Stimulated activated CD4-positive, alpha-beta T cell treated with anti-CD3 and anti-CD28 coated beads, Interleukin-15, amount 100 ng/mL, for 48 hours (primary cell): Measurements from ENCODE around the gene YJU2.
"Not testable (repeated sequence)": the region's sequence is repeated elsewhere in the genome, so short reads cannot be mapped to it uniquely, and the experiment has no call there.

Experiments used
- DNase-seq, 2 donors: peaks; one replicate each; pipeline ENCODE4 v3.0.0-alpha.2; 2020; ENCODE audit warnings: low read depth in 2 of 2

The YJU2 gene

GRCh38 chr19:4246767-4247593, at the start of gene YJU2:
YJU2 (plus strand) TSS chr19:4247080; CDS start chr19:4247147, 67 bp downstream.
- DNase-seq, result peak; percentile 98 to 99

DNA sequence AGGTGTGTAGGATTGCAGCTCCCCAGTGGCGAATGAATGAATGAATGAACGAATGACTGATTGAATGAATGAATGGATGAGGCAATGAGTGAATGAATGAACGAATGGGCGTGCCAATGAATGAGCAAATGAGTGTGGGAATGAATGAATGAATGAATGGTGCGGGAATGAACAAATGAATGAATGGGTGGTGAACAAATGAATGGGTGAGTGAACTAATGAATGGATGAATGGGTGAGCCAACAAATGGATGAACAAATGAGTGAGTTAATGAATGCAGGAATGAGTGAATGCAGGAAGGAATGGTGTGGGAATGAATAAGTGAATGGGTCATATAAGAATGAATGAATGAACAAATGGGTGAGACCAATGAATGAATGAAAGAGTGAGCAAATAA, 49.7 kb upstream of the YJU2 start:
- no peak for DNase-seq

DNA sequence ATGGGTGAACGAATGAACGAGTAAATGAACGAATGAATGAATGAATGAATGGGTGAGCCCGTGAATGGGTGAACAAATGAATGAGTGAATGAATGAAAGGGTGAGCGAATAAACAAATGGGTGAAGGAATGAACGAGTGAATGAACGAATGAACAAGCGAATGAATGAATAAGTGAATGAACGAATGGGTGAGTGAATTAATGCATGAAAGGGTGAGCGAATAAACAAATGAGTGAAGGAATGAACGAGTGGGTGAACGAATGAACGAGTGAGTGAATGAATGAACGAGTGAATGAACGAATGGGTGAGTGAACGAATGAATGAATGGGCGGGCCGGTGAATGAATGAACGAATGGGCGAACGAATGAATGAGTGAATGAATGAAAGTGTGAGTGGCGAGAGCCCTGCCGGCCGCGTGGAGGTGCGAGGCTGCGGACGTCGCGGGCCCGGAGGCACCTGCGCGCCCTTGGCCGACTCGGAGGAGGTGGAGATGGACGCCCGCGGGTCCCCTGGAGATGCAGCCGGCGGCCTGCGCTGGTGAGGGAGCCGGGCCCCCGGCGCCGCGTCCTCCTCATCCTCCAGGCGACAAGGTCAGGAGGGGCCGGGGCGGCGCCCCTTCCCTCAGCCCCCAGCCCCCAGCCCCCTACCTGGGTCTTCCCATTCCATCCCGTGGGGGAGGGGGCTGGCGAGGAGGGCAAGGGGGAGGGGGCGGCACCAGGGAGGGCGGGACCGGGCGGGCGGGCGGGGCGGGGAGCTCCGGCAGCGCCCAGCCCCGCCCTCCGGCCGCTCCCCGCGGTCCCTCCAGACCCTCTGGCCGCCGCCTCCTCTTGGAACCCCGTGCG, 49.0 kb upstream of the YJU2 start:
- DNase-seq, result no peak

DNA sequence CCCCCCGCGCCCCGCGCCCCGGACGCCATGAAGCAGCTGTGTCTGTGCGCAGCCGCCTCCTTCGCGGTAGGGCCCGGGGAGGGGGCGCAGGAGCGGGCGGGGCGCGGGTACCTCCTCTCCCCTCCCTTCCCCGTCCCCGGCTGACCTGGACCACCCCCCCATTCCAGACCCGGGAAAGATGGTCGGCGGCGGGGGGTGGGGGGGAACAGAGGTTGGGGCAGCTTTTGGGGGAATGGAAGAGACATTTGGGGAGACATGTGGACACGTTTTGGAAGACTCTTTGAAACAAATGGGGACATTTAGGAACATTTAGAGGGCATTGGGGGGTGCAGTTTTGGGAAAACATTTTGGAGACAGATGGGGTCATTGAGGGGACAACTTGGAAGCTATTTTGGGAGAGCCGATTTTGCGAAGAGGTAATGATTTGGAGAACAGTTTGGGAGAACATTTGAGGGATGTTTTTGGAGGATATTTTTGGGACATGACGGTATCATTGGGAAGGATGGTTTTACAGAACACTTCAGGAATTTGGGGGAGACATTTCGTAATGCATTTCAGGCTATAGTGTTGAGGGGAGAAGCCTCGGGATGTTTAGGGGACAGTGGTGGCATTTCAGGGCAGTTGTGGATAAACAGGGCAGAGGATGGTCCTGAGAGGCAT, 48.3 kb upstream of the YJU2 start:
- DNase-seq, result no peak

DNA sequence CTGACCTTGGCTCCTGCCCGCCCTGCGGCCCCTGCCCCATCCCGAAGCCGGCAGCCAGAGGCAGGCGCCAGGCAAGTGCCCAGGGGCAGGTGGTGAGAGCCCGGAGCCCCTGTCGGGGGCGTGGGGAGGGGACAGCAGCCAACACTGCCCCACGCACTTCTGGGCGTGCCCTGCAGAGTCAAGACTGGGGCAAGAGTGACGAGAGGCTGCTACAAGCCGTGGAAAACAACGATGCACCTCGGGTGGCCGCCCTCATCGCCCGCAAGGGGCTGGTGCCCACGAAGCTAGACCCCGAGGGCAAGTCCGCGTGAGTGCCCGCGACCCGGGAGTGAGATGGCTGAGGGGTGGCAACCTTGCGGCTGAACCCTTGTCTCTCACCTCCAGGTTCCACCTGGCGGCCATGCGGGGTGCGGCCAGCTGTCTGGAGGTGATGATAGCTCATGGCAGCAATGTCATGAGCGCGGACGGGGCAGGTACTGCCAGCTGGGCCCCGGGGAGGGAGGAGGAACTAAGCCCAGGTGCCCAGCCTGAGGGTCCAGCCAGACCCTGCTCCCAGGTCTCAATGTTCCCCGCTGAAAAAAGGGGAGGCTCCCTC, 47.1 kb upstream of the YJU2 start:
- no peak for DNase-seq

- DNase-seq, result no peak
Observed at GRCh38 chr19:4200940-4201542, 45.8 kb upstream of the YJU2 start.

DNA sequence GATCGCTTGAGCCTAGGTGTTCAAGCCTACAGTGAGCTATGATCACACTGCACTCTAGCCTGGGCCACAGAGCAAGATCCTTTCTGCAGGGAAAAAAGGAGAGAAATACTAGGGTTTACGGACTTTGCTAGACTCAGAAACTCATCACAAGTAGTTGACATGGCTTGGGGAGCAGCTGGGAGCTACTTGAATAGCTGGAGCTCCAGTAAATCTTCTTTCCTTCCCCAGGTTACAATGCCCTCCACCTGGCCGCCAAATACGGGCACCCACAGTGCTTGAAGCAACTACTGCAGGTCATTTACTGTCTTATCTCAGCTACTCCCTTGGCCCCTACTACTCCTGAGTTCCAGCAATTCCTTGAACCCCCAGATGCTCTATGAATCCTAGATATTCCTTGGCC, 45.1 kb upstream of the YJU2 start:
- no peak for DNase-seq

GRCh38 chr19:4206818-4207484, 39.9 kb upstream of the YJU2 start:
- DNase-seq, result no peak

GRCh38 chr19:4208385-4209094, 38.3 kb upstream of the YJU2 start:
- no peak for DNase-seq

DNA sequence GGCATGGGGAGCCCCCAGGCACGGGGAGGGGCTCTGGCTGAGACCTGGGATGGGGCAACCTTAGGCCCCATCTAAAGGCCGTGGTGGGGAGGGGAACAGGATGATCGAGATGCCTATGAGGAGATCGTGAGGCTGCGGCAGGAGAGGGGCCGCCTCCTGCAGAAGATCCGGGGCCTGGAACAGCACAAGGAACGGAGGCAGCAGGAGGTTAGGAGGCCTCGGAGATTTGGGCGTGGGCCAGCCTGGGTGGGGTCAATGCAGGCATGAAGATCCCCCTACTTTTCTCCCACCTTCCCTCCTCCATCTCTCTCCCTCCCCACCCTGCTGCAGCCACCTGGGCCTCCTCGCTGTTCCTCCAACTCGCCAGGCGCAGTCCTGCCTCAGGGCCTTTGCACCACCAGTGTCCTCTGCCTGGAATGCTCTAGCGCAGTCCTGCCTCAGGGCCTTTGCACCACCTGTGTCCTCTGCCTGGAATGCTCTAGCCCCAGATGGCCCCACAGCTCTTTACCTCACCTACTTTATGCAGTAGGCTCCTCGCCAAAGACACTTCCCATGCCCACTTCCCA, 36.6 kb upstream of the YJU2 start:
- DNase-seq, result no peak

GRCh38 chr19:4213116-4213515, 33.8 kb upstream of the YJU2 start:
- DNase-seq, result no peak

DNA sequence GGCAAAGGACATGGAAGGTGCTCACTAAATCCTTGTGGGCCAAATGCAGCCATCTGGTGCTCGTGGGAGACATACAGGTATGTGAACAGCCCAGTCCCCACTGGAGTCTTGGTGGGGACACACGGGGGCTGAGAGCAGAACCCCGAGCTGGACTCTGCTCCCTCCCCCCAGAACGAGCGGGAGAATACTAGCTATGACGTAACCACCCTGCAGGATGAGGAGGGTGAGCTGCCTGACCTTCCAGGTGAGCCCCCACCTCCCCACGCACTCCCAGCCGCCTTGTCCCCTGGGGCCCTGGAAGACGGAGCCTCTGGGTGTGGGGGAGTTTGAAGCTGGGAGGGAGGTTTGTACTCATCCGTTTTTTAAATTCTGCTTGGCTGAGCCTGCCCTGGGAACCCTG, 31.1 kb upstream of the YJU2 start:
- no peak for DNase-seq

- no peak for DNase-seq
Observed at GRCh38 chr19:4216846-4217245, 30.0 kb upstream of the YJU2 start.

DNA sequence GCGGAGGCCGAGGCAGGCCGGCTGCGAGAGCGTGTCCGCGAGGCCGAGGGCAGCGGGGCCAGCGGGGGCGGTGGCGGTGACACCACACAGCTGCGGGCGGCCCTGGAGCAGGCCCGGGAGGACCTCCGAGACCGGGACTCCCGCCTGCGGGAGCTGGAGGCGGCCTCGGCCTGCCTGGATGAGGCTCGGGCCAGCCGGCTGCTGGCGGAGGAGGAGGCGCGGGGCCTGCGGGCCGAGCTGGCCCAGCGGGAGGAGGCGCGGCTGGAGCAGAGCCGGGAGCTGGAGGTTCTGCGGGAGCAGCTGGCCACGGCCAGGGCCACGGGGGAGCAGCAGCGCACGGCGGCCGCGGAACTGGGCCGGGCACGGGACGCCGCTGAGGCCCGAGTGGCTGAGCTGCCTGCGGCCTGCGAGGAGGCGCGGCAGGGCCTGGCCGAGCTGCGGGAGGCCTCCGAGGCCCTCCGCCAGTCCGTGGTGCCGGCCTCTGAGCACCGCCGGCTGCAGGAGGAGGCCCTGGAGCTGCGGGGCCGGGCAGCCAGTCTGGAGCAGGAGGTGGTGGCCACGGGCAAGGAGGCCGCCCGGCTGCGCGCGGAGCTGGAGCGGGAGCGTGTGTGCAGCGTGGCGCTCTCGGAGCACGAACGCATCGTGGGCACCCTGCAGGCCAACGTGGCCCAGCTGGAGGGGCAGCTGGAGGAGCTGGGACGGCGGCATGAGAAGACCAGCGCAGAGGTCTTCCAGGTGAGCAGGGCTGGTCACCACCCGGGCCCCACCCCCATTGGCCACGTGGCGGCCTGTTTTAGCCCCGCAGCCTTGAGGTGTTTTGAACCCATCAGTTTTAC, 29.2 kb upstream of the YJU2 start:
- DNase-seq, result no peak

GRCh38 chr19:4218523-4218922, 28.4 kb upstream of the YJU2 start:
- DNase-seq, result not testable (repeated sequence)

GRCh38 chr19:4220188-4220587, 26.7 kb upstream of the YJU2 start:
- no peak for DNase-seq

DNA sequence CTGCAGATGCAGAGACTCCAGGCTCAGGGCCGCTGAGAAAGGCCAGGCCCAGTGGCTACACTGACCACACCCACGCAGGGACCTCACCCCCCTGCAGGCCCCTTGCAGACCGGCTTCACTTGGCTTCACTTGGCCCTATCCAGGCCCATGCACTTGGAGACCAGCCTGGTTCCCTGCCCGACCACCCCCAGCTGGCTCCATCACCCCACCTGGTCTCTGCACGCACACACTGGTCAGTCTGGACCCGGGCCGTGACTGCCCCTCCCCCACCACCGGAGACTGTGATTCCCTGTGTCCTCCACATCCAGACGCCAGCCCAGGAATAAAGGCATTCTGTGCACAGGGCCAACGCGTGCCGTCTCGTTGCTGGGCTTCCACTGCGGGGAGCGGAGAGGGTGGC, 22.4 kb upstream of the YJU2 start:
- DNase-seq, result no peak

DNA sequence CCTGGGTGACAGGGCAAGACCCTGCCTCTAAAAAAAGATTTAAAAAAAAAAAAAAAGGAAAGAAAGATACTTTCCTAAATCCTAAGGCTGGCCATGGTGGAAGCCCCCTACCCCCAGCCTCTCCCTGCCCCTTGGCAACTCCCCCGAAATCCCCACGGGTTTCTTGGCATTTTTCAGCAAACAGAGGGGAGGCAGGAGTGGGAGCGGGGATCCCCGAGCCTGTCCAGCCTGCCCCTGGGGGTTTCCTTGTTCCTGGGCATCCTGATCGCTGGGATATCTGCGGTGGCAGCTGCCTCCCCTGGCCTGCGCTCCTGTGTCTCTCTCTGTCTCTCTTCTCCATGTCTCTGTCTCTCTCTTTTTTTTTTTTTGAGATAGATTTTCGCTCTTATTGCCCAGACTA, 21.0 kb upstream of the YJU2 start:
- no peak for DNase-seq

DNA sequence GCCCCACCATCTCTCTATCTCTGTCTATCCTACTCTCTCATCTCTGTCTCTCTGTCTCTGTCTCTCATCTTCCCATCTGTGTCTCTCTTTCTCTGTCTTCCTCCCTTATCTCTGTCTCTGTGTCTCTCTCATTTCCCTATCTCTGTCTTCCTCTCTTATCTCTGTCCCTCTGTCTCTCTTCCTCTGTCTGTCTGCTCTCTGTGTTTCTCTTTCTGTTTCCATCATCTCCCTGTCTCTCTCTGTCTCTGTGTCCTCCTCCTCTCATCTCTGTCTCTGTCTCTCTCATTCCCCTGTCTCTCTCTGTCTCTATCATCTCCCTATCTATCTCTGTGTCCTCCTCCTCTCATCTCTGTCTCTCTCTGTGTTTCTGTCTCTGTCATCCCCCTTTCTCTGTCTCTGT, 19.1 kb upstream of the YJU2 start:
- no peak for DNase-seq
